ENCODE data around the gene RBFOX2. TPM values are rescaled to one million over a fixed set of nuclear protein-coding genes. Genes with fewer than 3 reads are reported as not detected.

Gene RBFOX2
- total RNA-seq, result 167 and 186 TPM in 2 replicates

GRCh38 chr22:36028646-36029405 is at the start of gene RBFOX2:
TSS of gene RBFOX2 (minus strand) at chr22:36028824. CDS start at chr22:36028425, 399 bp downstream.

GRCh38 chr22:35717572-35717971 is 311.1 kb downstream of the RBFOX2 start, which contains the start of gene APOL5:
TSS of gene APOL5 (plus strand) at chr22:35717872. CDS start at chr22:35717872, 0 bp downstream.

Other genes with a start within 250 kb of the RBFOX2 start
- gene APOL3, start 131.9 kb upstream of the RBFOX2 start, total RNA-seq, result 47.7 and 58.8 TPM in 2 replicates
- gene APOL4, start 173.0 kb upstream of the RBFOX2 start, total RNA-seq, result 0.57 and 1.6 TPM in 2 replicates
- gene APOL2, start 210.7 kb upstream of the RBFOX2 start, total RNA-seq, result 37.2 and 38.8 TPM in 2 replicates
- gene APOL1, start 224.3 kb upstream of the RBFOX2 start, total RNA-seq, result 3.3 and 3.6 TPM in 2 replicates

All from vein endothelial cell (primary cell).